Right hindlimb (tissue), 1 donor: ENCODE data around the gene PICALM.
"Not testable (repeated sequence)": the region's sequence is repeated elsewhere in the genome, so short reads cannot be mapped to it uniquely, and the experiment has no call there.

Experiments used
- DNase-seq: peaks from one replicate; pipeline ENCODE4 v3.0.0-alpha.2; 2018

PICALM gene, protein sequence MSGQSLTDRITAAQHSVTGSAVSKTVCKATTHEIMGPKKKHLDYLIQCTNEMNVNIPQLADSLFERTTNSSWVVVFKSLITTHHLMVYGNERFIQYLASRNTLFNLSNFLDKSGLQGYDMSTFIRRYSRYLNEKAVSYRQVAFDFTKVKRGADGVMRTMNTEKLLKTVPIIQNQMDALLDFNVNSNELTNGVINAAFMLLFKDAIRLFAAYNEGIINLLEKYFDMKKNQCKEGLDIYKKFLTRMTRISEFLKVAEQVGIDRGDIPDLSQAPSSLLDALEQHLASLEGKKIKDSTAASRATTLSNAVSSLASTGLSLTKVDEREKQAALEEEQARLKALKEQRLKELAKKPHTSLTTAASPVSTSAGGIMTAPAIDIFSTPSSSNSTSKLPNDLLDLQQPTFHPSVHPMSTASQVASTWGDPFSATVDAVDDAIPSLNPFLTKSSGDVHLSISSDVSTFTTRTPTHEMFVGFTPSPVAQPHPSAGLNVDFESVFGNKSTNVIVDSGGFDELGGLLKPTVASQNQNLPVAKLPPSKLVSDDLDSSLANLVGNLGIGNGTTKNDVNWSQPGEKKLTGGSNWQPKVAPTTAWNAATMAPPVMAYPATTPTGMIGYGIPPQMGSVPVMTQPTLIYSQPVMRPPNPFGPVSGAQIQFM

DNA sequence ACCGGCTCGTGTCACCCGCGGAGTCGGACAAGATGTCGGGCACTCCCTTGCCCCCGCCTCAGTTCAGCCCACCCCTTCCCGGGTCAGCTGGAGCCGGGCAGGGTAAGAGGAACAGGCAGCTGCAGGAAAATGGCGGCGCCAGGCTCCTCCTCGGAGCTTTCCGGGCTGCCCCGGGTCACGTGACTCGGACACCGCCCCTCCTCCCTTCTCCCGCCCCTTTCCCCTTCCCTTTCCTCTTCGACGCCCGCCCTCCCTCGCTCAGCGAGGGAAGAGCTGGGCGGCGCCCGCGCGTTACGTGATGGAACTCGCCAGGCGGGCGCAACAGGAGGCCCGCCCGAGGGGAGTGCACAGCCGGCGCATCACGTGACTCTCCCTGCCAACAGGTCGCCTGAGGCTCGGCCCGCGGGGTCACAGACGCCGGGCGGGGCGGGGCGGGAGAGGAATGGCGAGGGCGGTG is at the start of gene PICALM:
TSS of gene PICALM (minus strand) at position 134 of the 457 bp plus-strand sequence. CDS start 304 bp downstream, outside the sequence.
- peak; percentile 99 for DNase-seq

DNA sequence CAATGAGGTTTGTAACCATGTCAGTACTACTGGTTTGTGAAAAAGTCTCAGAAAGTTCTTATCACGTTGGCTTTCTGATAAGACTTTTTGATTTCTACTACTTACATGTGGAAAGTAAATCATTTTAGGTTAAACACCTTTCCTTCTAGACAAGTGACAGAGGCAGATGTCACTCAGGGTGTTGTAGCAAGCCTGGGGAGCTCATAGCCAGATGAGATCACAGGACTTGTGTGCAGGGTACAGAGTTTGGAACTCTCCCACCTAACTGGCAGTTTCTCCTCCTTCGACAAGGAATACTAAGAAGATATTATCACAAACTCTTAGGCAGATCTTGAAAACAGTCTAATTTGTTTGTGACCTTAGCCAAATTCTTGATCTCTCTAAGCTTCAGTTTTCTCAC is 49.4 kb upstream of the PICALM start:
- no peak for DNase-seq

DNA sequence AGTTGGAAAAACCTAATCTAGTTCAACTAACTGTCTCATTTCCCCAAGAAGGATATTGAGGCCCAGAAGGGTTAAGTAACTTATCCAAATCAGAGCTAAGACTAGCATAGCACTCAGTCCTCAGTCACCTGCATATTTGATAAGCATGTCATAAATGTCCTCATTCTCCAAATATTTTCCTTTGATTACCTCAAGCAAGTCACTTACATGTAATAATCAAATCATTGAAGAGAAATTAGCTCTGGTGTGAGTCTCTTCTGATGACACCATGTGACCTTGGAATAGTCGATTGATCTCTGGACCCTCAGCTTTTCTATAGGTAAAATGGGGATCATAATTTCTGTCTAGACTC is 48.8 kb upstream of the PICALM start:
- no peak for DNase-seq

DNA sequence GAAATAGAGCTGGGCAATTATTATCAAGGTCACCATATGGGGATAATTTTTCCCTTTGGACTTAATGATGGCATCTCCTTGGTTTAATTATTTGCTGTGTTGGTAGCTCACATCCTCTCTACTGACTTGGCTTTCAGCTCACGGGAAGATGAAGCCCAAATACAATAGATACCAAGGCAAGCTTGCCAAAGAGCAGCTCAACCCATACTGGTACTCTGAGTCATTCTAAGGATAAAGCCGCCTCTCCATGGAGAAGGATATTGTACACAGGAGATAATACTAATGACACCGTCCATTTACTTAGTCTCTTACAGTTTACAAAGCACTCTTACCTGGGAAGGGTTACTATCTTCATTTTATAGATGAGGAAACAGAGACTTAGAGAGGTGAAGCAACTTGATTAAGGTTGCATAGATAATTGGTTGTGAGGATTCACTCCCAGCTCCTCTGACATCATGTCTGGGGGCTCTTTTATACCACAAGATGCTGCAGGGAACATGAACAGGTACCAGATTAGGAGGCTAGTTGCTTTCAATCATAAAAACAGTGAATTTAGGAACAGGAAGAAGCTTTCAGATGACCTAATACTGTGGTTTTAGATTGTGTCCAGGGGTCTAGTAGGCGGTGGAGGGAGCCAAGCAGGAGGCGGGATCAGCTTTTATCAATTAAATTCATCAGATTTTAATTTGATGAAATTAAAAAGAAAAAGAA is 48.3 kb upstream of the PICALM start:
- DNase-seq: no peak

DNA sequence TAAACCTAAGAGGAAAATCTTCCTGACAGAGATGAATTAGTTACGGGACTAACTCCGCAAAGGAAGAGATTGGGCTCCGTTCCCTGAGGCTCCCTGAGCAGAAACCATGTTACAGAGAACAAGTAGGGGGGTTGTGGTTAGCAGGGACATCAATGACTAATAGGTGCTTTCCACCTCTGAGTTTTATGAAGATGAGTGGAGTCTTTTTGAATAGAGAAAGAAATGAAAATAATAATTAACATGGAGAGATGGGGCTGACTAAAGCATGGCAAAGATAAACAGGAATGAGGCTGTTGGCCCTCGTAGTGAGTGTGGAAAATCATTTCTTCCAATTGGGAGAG is 47.5 kb upstream of the PICALM start:
- no peak for DNase-seq

DNA sequence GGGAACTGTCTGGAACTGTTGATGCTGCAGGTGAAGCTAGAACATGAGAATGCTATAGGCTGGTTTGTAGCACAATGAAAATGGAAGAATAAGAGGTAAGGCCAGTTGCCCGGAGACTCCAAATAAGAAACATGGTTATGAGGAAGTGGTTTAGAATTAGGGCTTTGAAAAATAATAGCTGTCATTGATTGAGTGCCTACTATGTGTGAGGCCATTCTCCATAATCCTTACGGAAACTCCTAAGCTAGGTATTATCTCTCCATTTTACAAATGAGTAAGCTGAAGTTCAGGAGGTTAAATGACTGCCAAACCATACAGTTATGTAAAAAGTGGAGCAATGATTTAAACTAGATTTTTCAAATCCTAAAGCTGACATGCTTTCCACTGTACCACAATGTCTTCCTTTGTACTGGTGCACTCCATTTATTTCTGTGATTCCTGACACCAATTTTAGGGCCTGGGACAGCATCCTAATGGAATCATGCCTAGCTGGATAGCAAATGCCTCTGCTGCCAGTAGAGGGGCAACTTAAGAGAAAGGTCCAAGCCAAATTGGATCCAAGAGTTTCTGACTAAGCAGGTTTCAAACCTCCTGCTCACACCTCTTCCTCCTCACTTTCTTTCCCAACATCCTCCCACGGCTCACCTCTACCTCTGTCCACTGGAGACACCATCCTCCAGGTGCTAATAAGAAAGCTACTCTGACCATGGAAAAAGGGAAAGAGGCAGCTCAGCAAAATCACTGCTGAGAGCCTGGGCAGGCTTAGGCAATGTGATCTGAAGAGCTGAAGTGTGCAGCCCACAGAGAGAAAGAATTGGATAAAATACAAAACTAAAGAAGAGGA is 46.9 kb upstream of the PICALM start:
- no peak for DNase-seq

DNA sequence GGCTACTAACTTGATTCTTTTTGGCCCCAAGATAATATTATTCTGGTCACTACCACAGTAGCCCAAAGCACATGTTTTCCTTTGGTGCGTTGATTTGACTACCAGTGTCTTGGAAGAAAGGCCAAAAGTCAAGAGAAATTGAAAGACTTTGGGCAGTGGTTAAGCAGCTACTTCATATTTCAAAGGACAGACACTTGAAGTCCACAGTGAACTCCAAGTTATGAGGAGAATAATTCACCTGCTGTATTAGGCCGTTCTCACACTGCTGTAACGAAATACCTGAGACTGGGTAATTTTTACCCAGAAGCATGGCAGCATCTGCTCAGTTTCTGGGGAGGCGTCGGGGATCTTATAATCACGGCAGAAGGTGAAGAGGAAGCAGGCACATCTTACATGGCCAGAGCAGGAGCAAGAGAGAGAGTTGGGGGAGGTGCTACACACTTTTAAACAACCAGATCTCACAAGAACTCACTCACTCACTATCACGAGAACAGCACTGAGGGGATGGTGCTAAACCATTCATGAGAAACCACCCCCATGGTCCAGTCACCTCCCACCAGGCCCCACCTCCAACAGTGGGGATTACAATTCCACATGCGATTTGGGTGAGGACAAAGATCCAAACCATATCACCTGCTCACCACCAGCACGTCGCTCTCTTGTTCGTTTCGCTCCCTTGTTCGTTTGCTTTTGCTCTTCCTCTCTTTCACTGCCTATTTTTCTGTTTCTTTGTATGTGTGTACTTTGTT is 40.2 kb upstream of the PICALM start:
- DNase-seq: no peak

DNA sequence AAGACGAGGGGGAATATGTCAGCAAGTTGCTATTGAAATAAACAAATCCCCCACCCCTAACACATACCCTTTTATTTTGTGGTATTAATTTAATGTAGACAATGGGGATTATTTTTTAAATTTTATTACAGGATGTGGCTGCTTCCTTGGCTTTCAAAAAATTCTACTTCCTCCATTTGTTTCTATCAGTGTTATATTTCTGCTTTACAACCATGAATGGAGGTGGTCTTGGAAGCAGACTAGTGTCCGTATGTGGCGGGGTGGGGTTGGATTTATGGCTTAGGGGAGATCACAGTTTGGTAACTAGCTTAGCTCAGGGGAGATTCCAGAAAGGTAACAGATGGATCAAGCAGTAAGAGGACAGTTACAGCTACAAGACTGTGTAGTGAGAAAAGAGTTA is 39.3 kb upstream of the PICALM start:
- DNase-seq: no peak

DNA sequence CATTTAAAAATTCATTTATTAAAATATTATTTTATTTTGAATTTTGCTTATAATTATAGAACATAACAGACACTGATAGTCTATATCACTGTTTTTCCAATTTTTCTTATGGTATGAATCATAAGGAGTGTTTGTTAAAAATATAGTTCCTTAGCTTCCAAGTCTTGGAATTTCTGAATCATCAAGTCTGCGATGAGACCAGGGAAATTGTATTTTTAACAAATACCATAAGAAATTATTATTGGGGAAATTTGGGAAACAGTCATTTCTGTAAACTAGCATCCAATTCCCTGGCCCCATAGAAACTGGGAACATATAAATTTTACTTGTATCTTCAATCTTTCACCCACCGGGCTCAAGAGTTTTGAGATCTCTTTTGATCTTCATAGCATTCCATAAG is 38.0 kb upstream of the PICALM start:
- no peak for DNase-seq

DNA sequence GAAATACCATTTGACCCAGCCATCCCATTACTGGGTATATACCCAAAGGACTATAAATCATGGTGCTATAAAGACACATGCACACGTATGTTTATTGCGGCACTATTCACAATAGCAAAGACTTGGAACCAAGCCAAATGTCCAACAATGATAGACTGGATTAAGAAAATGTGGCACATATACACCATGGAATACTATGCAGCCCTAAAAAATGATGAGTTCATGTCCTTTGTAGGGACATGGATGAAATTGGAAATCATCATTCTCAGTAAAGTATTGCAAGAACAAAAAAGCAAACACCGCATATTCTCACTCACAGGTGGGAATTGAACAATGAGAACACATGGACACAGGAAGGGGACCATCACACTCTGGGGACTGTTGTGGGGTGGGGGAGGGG is 37.1 kb upstream of the PICALM start:
- DNase-seq: not testable (repeated sequence)

DNA sequence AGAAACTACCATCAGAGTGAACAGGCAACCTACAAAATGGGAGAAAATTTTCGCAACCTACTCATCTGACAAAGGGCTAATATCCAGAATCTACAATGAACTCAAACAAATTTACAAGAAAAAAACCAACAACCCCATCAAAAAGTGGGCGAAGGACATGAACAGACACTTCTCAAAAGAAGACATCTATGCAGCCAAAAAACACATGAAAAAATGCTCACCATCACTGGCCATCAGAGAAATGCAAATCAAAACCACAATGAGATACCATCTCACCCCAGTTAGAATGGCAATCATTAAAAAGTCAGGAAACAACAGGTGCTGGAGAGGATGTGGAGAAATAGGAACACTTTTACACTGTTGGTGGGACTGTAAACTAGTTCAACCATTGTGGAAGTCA is 36.7 kb upstream of the PICALM start:
- not testable (repeated sequence) for DNase-seq

DNA sequence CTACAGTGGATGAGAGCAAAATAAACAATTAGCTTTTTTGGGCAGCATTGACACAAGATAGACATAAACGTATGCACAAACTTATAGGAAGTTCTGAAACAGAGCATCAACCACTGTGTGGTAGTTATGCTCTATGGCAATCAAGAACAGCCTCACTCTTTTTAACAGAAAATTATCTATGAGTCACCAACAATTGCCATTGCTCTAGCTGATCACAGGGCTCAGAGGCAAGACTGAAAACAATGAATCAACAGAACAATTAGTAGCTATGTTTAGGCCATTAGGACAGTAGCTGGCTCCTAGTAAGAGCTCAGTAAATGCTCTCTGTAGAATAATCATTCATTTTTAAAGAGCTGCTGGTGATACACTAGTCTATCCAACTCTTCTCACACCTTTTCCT is 34.9 kb upstream of the PICALM start:
- DNase-seq: no peak

DNA sequence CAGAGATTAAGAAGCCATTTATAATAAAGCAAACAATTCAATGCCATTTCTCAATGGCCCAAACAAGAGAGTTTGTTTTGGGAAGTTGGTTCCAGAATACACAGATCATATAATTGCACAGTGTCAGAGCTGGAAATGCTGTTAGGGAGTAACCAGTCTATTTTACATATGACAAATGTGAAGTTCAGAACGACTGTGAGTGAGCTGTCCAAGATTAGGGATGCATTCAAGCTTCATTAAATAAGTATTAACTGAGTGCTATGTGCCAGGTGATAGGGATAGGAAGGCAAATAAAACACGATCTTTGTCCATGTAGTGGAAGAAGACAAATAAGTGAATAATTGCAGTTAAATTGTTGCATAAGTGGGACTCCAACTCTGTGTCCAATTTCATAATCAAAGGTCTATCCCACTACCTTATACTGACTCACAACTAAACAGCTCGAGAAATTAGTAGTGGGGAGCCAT is 33.1 kb upstream of the PICALM start:
- DNase-seq: no peak

DNA sequence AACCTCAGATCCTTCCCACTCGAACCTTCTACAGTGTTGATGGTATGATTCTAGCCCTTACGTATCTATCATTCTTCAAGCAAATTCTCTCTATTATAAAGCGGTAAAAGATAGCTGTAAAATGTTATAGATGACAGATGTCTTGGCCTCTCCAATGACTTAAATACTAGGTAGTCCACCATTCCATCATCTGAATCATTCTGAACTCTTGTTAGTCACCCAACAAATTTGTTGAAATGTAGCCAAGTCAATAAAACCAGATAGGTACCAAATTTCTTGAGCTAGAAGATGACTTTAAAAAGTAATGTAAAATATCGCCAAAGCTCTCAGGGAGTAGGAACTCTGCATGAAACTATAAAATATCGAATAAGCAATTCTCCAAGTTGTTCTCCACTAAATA is 32.6 kb upstream of the PICALM start:
- no peak for DNase-seq

DNA sequence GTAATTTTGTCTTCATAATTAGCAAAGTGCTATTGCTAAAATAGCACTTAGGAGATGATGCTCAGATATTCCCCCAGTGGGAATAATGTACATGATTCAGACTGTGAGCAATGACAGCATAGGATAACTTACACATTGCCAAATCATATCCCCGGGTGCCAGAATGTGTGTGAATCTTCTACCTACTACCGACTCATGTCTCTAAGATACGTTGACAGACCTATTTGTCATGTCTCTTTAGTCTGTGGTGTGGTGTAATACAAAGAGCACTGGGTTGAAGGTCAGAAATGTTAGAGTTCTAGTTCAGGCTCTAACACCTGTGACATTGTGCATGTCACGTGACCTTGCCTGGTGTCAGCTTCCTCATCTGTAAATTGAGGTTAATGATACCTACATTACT is 31.0 kb upstream of the PICALM start:
- no peak for DNase-seq

DNA sequence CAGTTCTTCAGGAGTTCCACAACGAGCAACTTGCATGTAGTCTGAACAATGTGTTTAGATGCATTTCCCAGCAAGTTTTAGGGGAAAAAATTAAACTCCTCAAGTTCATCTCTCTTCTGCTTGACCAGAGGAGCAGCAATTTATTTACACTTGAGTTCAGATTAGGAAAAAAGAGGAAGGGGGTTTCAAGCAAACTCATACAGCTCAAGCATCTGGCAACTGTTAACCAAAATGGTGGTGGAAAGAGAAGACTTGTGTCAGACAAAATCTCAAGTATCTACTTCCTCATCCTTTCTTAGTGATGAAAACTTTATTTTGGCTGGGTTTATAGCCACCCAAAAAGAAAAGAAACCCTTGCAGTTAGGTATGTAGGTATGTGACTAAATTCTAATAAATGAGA is 29.1 kb upstream of the PICALM start:
- no peak for DNase-seq

DNA sequence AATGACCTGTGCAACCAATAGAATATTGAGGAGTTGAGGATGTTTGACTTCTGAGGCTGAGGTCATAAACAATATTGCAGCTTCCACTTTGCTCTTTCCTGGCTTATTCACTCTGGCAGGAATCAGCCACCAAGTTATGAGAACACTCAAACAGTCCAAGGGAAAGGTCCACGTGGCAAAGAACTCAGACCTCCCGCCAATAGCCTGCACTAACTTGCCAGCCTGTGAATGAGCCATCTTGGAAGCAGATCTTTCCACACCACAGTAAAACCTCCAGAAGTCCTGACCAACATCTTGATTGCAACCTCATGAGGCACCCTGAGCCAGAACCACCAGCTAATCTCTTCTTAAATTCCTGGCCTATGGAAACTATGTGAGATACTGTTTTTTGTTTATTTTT is 22.7 kb upstream of the PICALM start:
- no peak for DNase-seq

DNA sequence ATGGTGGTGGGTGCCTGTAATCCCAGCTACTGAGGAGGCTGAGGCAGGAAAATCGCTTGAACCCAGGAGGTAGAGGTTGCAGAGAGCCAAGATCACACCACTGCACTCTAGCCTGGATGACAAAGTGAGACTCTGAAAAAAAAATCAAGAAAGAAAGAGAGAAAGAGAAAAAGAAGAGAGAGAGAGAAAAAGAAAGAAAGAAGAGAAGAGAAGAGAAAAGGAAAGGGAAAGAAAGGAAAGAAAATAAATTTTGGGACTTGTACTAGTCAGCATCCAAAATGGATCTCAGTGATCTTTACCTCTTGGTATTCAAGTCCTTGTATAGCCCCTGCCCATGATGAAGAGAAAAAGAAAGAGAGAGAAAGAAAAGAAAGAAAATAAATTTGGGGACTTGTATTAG is 22.2 kb upstream of the PICALM start:
- no peak for DNase-seq

DNA sequence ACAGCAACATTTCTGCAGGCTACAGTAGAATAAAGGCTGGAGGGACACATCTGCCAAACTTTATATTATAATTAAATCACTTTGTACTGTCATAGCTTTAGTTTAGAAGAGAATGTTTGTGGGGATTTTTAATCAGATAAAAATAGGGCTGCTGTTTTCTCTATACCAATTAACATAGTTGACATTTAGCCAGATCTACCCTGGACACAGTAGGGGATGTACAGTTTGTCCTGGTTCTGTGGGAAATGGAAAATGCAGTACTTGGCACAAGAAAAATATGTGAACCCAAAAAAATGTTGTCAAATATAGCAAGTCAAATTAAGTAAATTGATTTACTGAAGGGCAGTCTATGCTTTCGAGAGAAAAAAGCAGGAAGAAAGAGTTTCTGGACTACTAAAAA is 20.8 kb upstream of the PICALM start:
- DNase-seq: no peak

DNA sequence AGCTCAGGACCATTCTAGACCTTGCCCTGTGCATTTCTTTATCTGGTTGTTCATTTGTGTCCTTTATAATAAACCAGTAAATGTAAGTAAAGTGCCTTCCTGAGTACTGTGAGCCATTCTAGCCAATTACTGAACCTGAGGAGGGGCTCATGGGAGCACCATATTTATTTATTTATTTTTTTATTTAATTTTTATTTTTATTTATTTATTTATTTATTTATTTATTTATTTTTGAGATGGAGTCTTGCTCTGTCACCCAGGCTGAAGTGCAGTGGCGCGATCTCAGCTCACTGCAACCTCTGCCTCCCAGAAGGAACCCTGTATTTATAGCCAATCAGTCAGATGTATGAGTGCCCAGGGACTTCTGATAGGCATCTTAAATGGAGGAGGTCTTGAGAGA is 18.8 kb upstream of the PICALM start:
- DNase-seq: not testable (repeated sequence)

DNA sequence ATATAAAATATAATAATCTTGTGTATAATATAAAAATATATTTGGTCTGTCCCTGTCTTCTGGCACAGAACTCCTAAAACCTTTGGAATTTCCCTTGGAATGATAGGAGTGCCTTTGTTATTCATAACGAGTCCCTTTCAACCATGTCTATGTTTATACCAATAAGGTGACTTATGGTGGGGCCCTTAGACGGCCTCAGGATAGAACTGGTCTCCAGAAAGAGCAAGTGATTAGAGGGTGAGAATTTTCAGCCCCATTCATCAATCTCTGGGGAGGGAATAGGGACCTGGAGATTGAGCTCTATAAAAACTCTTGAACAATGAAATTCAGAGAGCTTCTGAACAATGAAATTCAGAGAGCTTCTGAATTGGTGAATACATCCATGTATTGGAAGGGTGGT is 18.4 kb upstream of the PICALM start:
- no peak for DNase-seq

DNA sequence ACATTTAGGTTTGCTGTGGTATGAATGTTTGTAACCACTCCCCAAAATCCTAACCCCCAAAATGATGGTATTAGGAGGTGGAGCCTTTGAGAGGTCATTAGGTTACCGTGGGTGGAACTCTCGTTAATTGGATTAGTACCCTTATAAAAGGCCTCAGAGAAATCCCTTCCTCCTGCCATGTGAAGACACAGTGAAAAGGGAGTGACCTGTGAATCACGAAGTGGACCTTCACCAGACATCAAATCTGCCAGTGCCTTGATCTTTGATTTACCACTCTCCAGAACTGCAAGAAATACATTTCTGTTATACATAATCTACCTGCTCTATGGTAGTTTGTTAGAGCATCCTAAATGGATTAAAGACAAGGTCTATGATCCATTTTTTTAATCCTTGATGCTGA is 12.6 kb upstream of the PICALM start:
- no peak for DNase-seq
